H9 (cell line): ENCODE results near the gene SORD. TPM values are rescaled to one million over a fixed set of nuclear protein-coding genes. Genes with fewer than 3 reads are reported as not detected.

Experiments used
- DNase-seq: peaks from one replicate; pipeline ENCODE4 v3.0.0-alpha.2; 2017
- H2AFZ ChIP-seq: one replicate; pipeline ENCODE4 v1.6.1; 2013; ENCODE audit warnings: mild to moderate bottlenecking, low read length, control low read depth, moderate library complexity
- H2AK5ac ChIP-seq: 2 replicates; pipeline ENCODE4 v1.6.1; 2013; ENCODE audit warnings: low read length, control low read depth, mixed read lengths; ENCODE audit not compliant: insufficient read length
- H2BK120ac ChIP-seq: one replicate; pipeline ENCODE4 v1.6.1; 2013; ENCODE audit warnings: low read depth, mild to moderate bottlenecking, low read length, control low read depth, inconsistent platforms; ENCODE audit not compliant: poor library complexity, severe bottlenecking
- H2BK12ac ChIP-seq: 2 replicates; pipeline ENCODE4 v1.6.1; 2013; ENCODE audit warnings: low read length, control low read depth, mixed read lengths, low read depth; ENCODE audit not compliant: insufficient read length
- H2BK15ac ChIP-seq: 2 replicates; pipeline ENCODE4 v1.6.1; 2013; ENCODE audit warnings: low read depth, low read length, control low read depth
- H2BK20ac ChIP-seq: one replicate; pipeline ENCODE4 v1.6.1; 2013; ENCODE audit warnings: low read depth, mild to moderate bottlenecking, low read length, control low read depth, inconsistent platforms; ENCODE audit not compliant: poor library complexity, severe bottlenecking
- H2BK5ac ChIP-seq: 2 replicates; pipeline ENCODE4 v1.6.1; 2013; ENCODE audit warnings: low read length, control low read depth, mixed read lengths; ENCODE audit not compliant: insufficient read length
- H3K14ac ChIP-seq: 2 replicates; pipeline ENCODE4 v1.6.1; 2013; ENCODE audit warnings: low read length, control low read depth; ENCODE audit not compliant: insufficient read depth
- H3K18ac ChIP-seq: 2 replicates; pipeline ENCODE4 v1.6.1; 2013; ENCODE audit warnings: low read depth, mild to moderate bottlenecking, mixed read lengths, low read length, control low read depth; ENCODE audit not compliant: insufficient read length
- H3K23ac ChIP-seq: 2 replicates; pipeline ENCODE4 v1.6.1; 2013; ENCODE audit warnings: low read length, control low read depth, mixed read lengths, low read depth; ENCODE audit not compliant: insufficient read length
- H3K23me2 ChIP-seq: 2 replicates; pipeline ENCODE4 v1.6.1; 2013; ENCODE audit warnings: low read depth, mild to moderate bottlenecking, mixed read lengths, low read length, control low read depth; ENCODE audit not compliant: insufficient read length, poor library complexity, severe bottlenecking
- H3K27ac ChIP-seq: 2 replicates; pipeline ENCODE4 v1.5.1; 2013; ENCODE audit warnings: low read length, control low read depth, mixed read lengths, low read depth; ENCODE audit not compliant: insufficient read length
- H3K27me3 ChIP-seq: 2 replicates; pipeline ENCODE4 v1.6.1; 2013; ENCODE audit warnings: low read length, control low read depth, inconsistent platforms; ENCODE audit not compliant: insufficient read depth
- H3K4ac ChIP-seq: 2 replicates; pipeline ENCODE4 v1.6.1; 2013; ENCODE audit warnings: low read depth, mild to moderate bottlenecking, control low read depth, inconsistent platforms, low read length, moderate library complexity
- H3K4me1 ChIP-seq: 2 replicates; pipeline ENCODE4 v1.6.1; 2013; ENCODE audit warnings: low read length, control low read depth, inconsistent platforms; ENCODE audit not compliant: insufficient read depth
- H3K4me2 ChIP-seq: 2 replicates; pipeline ENCODE4 v1.6.1; 2013; ENCODE audit warnings: low read length, control low read depth, mixed read lengths; ENCODE audit not compliant: insufficient read length, insufficient read depth
- H3K56ac ChIP-seq: 2 replicates; pipeline ENCODE4 v1.6.1; 2013; ENCODE audit warnings: low read depth, mild to moderate bottlenecking, mixed read lengths, low read length, control low read depth; ENCODE audit not compliant: insufficient read length
- H3K79me1 ChIP-seq: 2 replicates; pipeline ENCODE4 v1.6.1; 2013; ENCODE audit warnings: low read depth, mild to moderate bottlenecking, moderate library complexity, low read length, control low read depth, inconsistent platforms; ENCODE audit not compliant: insufficient read depth, poor library complexity, severe bottlenecking
- H3K79me2 ChIP-seq: 2 replicates; pipeline ENCODE4 v1.6.1; 2013; ENCODE audit warnings: low read length, control low read depth, inconsistent platforms; ENCODE audit not compliant: insufficient read depth
- H3K9ac ChIP-seq: 2 replicates; pipeline ENCODE4 v1.6.1; 2013; ENCODE audit warnings: low read length, control low read depth, mixed read lengths; ENCODE audit not compliant: insufficient read length; ENCODE audit errors: extremely low read depth
- H3K9me3 ChIP-seq: one replicate; pipeline ENCODE4 v1.6.1; 2013; ENCODE audit warnings: low read depth, low read length, inconsistent platforms; ENCODE audit not compliant: control insufficient read depth
- H3T11ph ChIP-seq: one replicate; pipeline ENCODE4 v1.6.1; 2013; ENCODE audit warnings: mild to moderate bottlenecking, low read length, control low read depth, inconsistent platforms
- H4K20me1 ChIP-seq: one replicate; pipeline ENCODE4 v1.6.1; 2013; ENCODE audit not compliant: control insufficient read depth, insufficient read length, insufficient read depth
- H4K5ac ChIP-seq: 2 replicates; pipeline ENCODE4 v1.6.1; 2013; ENCODE audit warnings: low read depth, mild to moderate bottlenecking, mixed read lengths, low read length, control low read depth; ENCODE audit not compliant: insufficient read length
- H4K8ac ChIP-seq: replicated peaks from 2 replicates; pipeline ENCODE4 v1.6.1; 2013; ENCODE audit warnings: low read length, control low read depth, mixed read lengths, low read depth; ENCODE audit not compliant: insufficient read length
- H4K91ac ChIP-seq: 2 replicates; pipeline ENCODE4 v1.6.1; 2013; ENCODE audit warnings: low read depth, mild to moderate bottlenecking, moderate library complexity, mixed read lengths, low read length, control low read depth; ENCODE audit not compliant: insufficient read length
- H3K27ac Mint-ChIP-seq, 3 experiments: 2 replicates in 2 of 3; 3 replicates in 1 of 3; pipeline ENCODE4 v1.8.0; 2020 to 2021; ENCODE audit warnings: mixed read lengths in 3 of 3, mild to moderate bottlenecking in 1 of 3, moderate library complexity in 1 of 3
- H3K27me3 Mint-ChIP-seq: 2 replicates; pipeline ENCODE4 v1.8.0; 2021; ENCODE audit warnings: low read depth, mild to moderate bottlenecking, moderate library complexity, mixed read lengths
- H3K36me3 Mint-ChIP-seq, 3 experiments: 2 replicates in 2 of 3; 3 replicates in 1 of 3; pipeline ENCODE4 v1.8.0; 2020 to 2021; ENCODE audit warnings: low read depth in 3 of 3, mixed read lengths in 3 of 3; ENCODE audit not compliant: insufficient read depth in 1 of 3
- H3K4me1 Mint-ChIP-seq, 2 experiments: 2 replicates each; pipeline ENCODE4 v1.8.0; 2020; ENCODE audit warnings: mixed read lengths in 2 of 2
- H3K4me3 Mint-ChIP-seq, 2 experiments: 2 replicates in 1 of 2; 3 replicates in 1 of 2; pipeline ENCODE4 v1.8.0; 2020 to 2021; ENCODE audit warnings: mild to moderate bottlenecking in 2 of 2, mixed read lengths in 2 of 2, moderate library complexity in 1 of 2
- H3K9me3 Mint-ChIP-seq, 2 experiments: 2 replicates in 1 of 2; 3 replicates in 1 of 2; pipeline ENCODE4 v1.8.0; 2020; ENCODE audit warnings: mild to moderate bottlenecking in 2 of 2, mixed read lengths in 2 of 2, moderate library complexity in 1 of 2
- CTCF ChIP-seq: fragments of 200-600 bp; sonication (generic); conservative IDR thresholded peaks from 3 replicates; pipeline ENCODE4 v1.8.0; 2021; ENCODE audit warnings: antibody characterized with exemption, mild to moderate bottlenecking
- WGBS: extraction: QIAGEN DNeasy Blood & Tissue Kit; methylation state at CpG from one replicate; pipeline ENCODE4 v1.1.7; 2013; ENCODE audit warnings: missing lambda C conversion rate, low lambda C conversion rate, mixed read lengths; ENCODE audit not compliant: insufficient read length; ENCODE audit errors: extremely low coverage; 5-methylcytosine and 5-hydroxymethylcytosine counted together
- total RNA-seq: library from RNA; stranded (reverse); gene quantifications from 2 replicates; pipeline ENCODE4 v1.2.1, GENCODE V29; 2021

The SORD gene
- total RNA-seq, 1 experiment from 2014 or later = 35.2 TPM

- Histone ChIP-seq H3K18ac (no peak overlapping the region), H4K91ac (no peak overlapping the region), H3K4me1 (peaks cover 6% of the 10 kb centered on the region; the same call in 1 of the 2 replicates), H2BK120ac (no peak overlapping the region), H4K5ac (no peak overlapping the region), H2BK12ac (no peak overlapping the region), H3K4ac (no peak overlapping the region), H3T11ph (no peak overlapping the region), H3K79me2 (no peaks in the 10 kb centered on the region), H2AFZ (no peak overlapping the region), H2BK5ac (no peak overlapping the region), H3K14ac (no peak overlapping the region), H3K27me3 (no peaks in the 10 kb centered on the region), H3K4me2 (peak overlapping the region; percentile 38), H2BK15ac (no peak overlapping the region), H4K20me1 (no peaks in the 10 kb centered on the region), H3K23ac (no peak overlapping the region), H3K9ac (no peak overlapping the region), H3K23me2 (no peaks in the 10 kb centered on the region), H3K79me1 (no peaks in the 10 kb centered on the region), H3K56ac (no peak overlapping the region), H2BK20ac (no peak overlapping the region), H2AK5ac (no peak overlapping the region), H3K27ac (no peak overlapping the region), H3K9me3 (no peaks in the 10 kb centered on the region), H4K8ac (no peak overlapping the region)
- Mint-ChIP-seq H3K4me3 (peak overlapping the region; percentile 10 to 21; a peak in 3 of 5 replicates), H3K4me1 (peaks cover 20 to 28% of the 10 kb centered on the region in 2 experiments), H3K9me3 (no peaks in the 10 kb centered on the region; a peak in 1 of 5 replicates), H3K36me3 (no peaks in the 10 kb centered on the region; a peak in 1 of 7 replicates), H3K27me3 (peaks cover 34% of the 10 kb centered on the region), H3K27ac (no peak overlapping the region; a peak in 1 of 7 replicates)
- WGBS = no CpG with 5 or more reads among the region's 7 CpGs
- no peak for DNase-seq
- TF ChIP-seq CTCF = no peak
Measured at GRCh38 chr15:45100884-45101625, 78.1 kb downstream of the SORD start.
